ENCODE measurements around the gene TBC1D12.

TBC1D12 gene

DNA sequence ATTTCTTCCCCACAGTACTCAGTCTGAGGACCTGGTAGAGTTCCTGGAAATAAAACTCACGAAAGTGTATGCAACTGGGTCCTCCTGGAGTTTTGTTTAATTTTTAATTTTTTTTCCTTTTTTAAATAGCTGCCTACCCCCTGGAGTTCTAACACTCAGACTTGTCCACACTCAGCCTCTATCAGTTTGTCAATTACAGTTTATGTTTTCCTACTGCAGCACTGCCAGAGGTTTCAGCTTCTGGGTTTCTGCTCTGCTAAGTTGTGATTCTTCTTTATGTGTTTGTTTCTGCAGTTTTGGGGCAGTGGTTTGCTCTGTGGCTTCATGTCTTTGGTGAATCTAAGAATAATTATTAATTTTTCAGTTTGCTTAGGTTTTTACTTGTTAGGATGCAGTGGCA is 59.2 kb downstream of the TBC1D12 start:
- TF ChIP-seq, protein P1, sequence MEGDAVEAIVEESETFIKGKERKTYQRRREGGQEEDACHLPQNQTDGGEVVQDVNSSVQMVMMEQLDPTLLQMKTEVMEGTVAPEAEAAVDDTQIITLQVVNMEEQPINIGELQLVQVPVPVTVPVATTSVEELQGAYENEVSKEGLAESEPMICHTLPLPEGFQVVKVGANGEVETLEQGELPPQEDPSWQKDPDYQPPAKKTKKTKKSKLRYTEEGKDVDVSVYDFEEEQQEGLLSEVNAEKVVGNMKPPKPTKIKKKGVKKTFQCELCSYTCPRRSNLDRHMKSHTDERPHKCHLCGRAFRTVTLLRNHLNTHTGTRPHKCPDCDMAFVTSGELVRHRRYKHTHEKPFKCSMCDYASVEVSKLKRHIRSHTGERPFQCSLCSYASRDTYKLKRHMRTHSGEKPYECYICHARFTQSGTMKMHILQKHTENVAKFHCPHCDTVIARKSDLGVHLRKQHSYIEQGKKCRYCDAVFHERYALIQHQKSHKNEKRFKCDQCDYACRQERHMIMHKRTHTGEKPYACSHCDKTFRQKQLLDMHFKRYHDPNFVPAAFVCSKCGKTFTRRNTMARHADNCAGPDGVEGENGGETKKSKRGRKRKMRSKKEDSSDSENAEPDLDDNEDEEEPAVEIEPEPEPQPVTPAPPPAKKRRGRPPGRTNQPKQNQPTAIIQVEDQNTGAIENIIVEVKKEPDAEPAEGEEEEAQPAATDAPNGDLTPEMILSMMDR (IDR thresholded peaks at IDR 0.05; ENCODE audit: low read depth, low read length, missing control alignments): no peak
- no peak overlapping the region for H3K4me3 ChIP-seq (replicated peaks; ENCODE audit: low read depth, low read length)
- DNase-seq (ENCODE audit: extremely low read depth, low read depth): no peak

- no peak overlapping the region for H3K4me3 ChIP-seq (replicated peaks; ENCODE audit: low read depth, low read length)
- TF ChIP-seq, protein P1 (IDR thresholded peaks at IDR 0.05; ENCODE audit: low read depth, low read length, missing control alignments): no peak
- no peak for DNase-seq (ENCODE audit: extremely low read depth, low read depth)
These were observed 59.8 kb downstream of the TBC1D12 start for GRCh38 chr10:94462130-94462529.

- TF ChIP-seq, protein P1 (IDR thresholded peaks at IDR 0.05; ENCODE audit: low read depth, low read length, missing control alignments): no peak
These were observed 63.3 kb downstream of the TBC1D12 start for GRCh38 chr10:94465684-94466083.

DNA sequence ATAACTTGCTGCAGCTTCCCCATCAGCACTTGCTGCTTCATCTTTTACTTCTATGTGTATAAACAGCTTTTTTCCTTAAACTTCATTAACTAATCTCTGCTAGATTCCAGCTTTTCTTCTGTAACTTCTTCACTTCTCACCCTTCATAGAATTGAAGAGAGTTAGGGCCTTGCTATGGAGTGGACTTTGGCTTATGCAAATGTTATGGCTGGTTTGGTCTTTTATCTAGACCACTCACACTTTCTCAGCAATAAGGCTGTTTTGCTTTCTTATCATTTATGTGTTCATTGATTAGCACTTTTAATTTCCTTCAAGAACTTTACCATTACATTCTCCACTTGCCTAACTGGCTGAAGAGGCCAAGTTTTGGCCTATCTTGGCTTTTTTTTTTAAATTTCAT is 79.1 kb downstream of the TBC1D12 start:
- TF ChIP-seq, protein P1 (IDR thresholded peaks at IDR 0.05; ENCODE audit: low read depth, low read length, missing control alignments): no peak
- DNase-seq (ENCODE audit: extremely low read depth, low read depth): no peak
- no peak overlapping the region for H3K4me3 ChIP-seq (replicated peaks; ENCODE audit: low read depth, low read length)

More at GRCh38 chr10:94465684-94466083, 63.3 kb downstream of the TBC1D12 start:
- H3K4me3 ChIP-seq (replicated peaks; ENCODE audit: low read depth, low read length): no peak overlapping the region
- DNase-seq (ENCODE audit: extremely low read depth, low read depth): no peak

- TF ChIP-seq, protein P1 (IDR thresholded peaks at IDR 0.05; ENCODE audit: low read depth, low read length, missing control alignments): no peak
- no peak overlapping the region for H3K4me3 ChIP-seq (replicated peaks; ENCODE audit: low read depth, low read length)
These were observed 81.6 kb downstream of the TBC1D12 start for GRCh38 chr10:94483970-94484369.

DNA sequence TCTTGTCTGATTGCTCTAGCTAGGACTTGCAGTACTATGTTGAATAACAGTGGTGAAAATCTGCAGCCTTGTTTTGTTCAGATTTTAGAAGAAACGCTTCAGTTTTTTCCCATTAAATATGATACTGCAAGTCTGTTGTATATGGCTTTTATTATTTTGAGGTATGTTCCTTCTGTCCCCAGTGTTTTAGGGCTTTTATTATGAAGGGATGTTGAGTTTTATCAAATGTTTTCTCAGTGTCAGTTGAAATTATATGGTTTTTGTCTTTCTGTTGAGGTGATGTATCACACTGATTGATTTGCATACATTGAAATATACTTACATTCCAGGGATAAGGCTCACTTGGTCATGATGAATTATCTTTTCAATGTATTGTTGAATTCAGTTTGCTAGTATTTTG is 82.8 kb downstream of the TBC1D12 start:
- H3K4me3 ChIP-seq (replicated peaks; ENCODE audit: low read depth, low read length): no peak overlapping the region
- no peak for DNase-seq (ENCODE audit: extremely low read depth, low read depth)
- TF ChIP-seq, protein P1 (IDR thresholded peaks at IDR 0.05; ENCODE audit: low read depth, low read length, missing control alignments): no peak

More at GRCh38 chr10:94483970-94484369, 81.6 kb downstream of the TBC1D12 start:
- no peak for DNase-seq (ENCODE audit: extremely low read depth, low read depth)

GRCh38 chr10:94487575-94487974 is 85.2 kb downstream of the TBC1D12 start:
- no peak for DNase-seq (ENCODE audit: extremely low read depth, low read depth)
- TF ChIP-seq, protein P1 (IDR thresholded peaks at IDR 0.05; ENCODE audit: low read depth, low read length, missing control alignments): no peak
- no peak overlapping the region for H3K4me3 ChIP-seq (replicated peaks; ENCODE audit: low read depth, low read length)

All from HFF-Myc (cell line).